Panc1 (cell line): ENCODE measurements around the gene TK2.

ENCODE experiments used
- CTCF ChIP-seq: fragments of 450-650 bp; IDR thresholded peaks from 2 replicates; pipeline ENCODE4 v1.5.1; 2017; ENCODE audit warnings: mild to moderate bottlenecking
- POLR2AphosphoS5 ChIP-seq: IDR thresholded peaks from 2 replicates; pipeline ENCODE4 v1.6.1; 2012; ENCODE audit warnings: mild to moderate bottlenecking, low read depth, low read length, moderate library complexity
- REST ChIP-seq, 2 experiments: IDR thresholded peaks; 2 replicates each; pipeline ENCODE4 v1.6.1; 2011 to 2012; ENCODE audit warnings: low read depth in 2 of 2, control low read depth in 1 of 2, low read length in 1 of 2, mild to moderate bottlenecking in 1 of 2, moderate library complexity in 1 of 2; ENCODE audit not compliant: insufficient read depth in 1 of 2
- TCF7L2 ChIP-seq: IDR thresholded peaks from 2 replicates; pipeline ENCODE4 v1.6.1; 2011; ENCODE audit warnings: mild to moderate bottlenecking, low read depth, low read length, inconsistent platforms

GRCh38 chr16:66503612-66504011, 46.3 kb downstream of the TK2 start:
- TF ChIP-seq TCF7L2, result no peak
- TF ChIP-seq CTCF, result no peak
- TF ChIP-seq POLR2AphosphoS5, result no peak
- TF ChIP-seq REST (IDR thresholded peaks at IDR 0.05; ENCODE audit: insufficient read depth in 1 of 2, low read depth in 2 of 2, low read length in 1 of 2), result no peak
